K562 (cell line): ENCODE results near the gene UGT1A9. TPM values are rescaled to one million over a fixed set of nuclear protein-coding genes. Genes with fewer than 3 reads are reported as not detected.

Experiments
- polyA plus RNA-seq, 8 experiments: library from polyadenylated mRNA; depleted of rRNA in 4 of 8; stranded (reverse) in 5 of 8; unstranded in 3 of 8; fragments of >200 nt; fragmentation: Nextera tagmentation in 2 of 8; fragmentation: Illumina TruSeq in 1 of 8; extraction: Ambion mirVana in 2 of 8; extraction: Trizol in 1 of 8; gene quantifications; 2 replicates each; pipeline versions ENCODE4 v1.2.1 to v1.2.3, GENCODE V29; 2011 to 2014; ENCODE audit warnings: inconsistent platforms in 1 of 8, missing spikeins in 1 of 8
- total RNA-seq, 7 experiments: library from RNA; depleted of rRNA in 6 of 7; stranded (reverse); fragments of >200 nt in 6 of 7; fragmentation: Illumina TruSeq in 2 of 7; extraction: Trizol in 2 of 7; gene quantifications; 2 replicates each; pipeline versions ENCODE4 v1.2.1 to v1.2.3, GENCODE V29; 2011 to 2021; ENCODE audit warnings: low replicate concordance in 1 of 7

UGT1A9 gene
- total and polyA plus RNA-seq, 9 of the 15 experiments (the other 6 are each of a cell fraction or from before 2014, with no cell fraction given): 0.09 TPM; not detected in 8

Other genes with a start within 250 kb of the UGT1A9 start
Only the 7 nearest of the 12 such genes appear.
- not detected in 2 replicates for gene UGT1A8, start 54.3 kb upstream of the UGT1A9 start, total RNA-seq (2014; rRNA removed)
- gene UGT1A8, start 54.3 kb upstream of the UGT1A9 start, total RNA-seq (2014; rRNA removed; fragmentation: Illumina TruSeq; extraction: Trizol): not detected in 2 replicates
- gene UGT1A8, start 54.3 kb upstream of the UGT1A9 start, total RNA-seq (2015; rRNA removed; fragmentation: Illumina TruSeq; extraction: Trizol): 0.04 TPM in 1 of 2 replicates, not detected in the other
- not detected in 2 replicates for gene UGT1A8, start 54.3 kb upstream of the UGT1A9 start, total RNA-seq (2021)
- not detected in 2 replicates for gene UGT1A8, start 54.3 kb upstream of the UGT1A9 start, polyA plus RNA-seq (2011; rRNA removed)
- gene UGT1A8, start 54.3 kb upstream of the UGT1A9 start, polyA plus RNA-seq (2014; fragmentation: Illumina TruSeq; extraction: Trizol): not detected in 2 replicates
- gene UGT1A8, start 54.3 kb upstream of the UGT1A9 start, polyA plus RNA-seq (2014; fragmentation: Nextera tagmentation; extraction: Ambion mirVana): not detected
- not detected in 2 replicates for gene UGT1A8, start 54.3 kb upstream of the UGT1A9 start, polyA plus RNA-seq (2014; rRNA removed)
- not detected in 2 replicates for gene UGT1A10, start 35.5 kb upstream of the UGT1A9 start, total RNA-seq (2014; rRNA removed)
- gene UGT1A10, start 35.5 kb upstream of the UGT1A9 start, total RNA-seq (2014; rRNA removed; fragmentation: Illumina TruSeq; extraction: Trizol): not detected in 2 replicates
- gene UGT1A10, start 35.5 kb upstream of the UGT1A9 start, total RNA-seq (2015; rRNA removed; fragmentation: Illumina TruSeq; extraction: Trizol): not detected in 2 replicates
- not detected in 2 replicates for gene UGT1A10, start 35.5 kb upstream of the UGT1A9 start, total RNA-seq (2021)
- gene UGT1A10, start 35.5 kb upstream of the UGT1A9 start, polyA plus RNA-seq (2011; rRNA removed): not detected in 2 replicates
- not detected in 2 replicates for gene UGT1A10, start 35.5 kb upstream of the UGT1A9 start, polyA plus RNA-seq (2014; fragmentation: Illumina TruSeq; extraction: Trizol)
- gene UGT1A10, start 35.5 kb upstream of the UGT1A9 start, polyA plus RNA-seq (2014; fragmentation: Nextera tagmentation; extraction: Ambion mirVana): not detected
- not detected in 2 replicates for gene UGT1A10, start 35.5 kb upstream of the UGT1A9 start, polyA plus RNA-seq (2014; rRNA removed)
- gene UGT1A7, start 10.0 kb downstream of the UGT1A9 start, total RNA-seq (2014; rRNA removed): not detected in 2 replicates
- not detected in 2 replicates for gene UGT1A7, start 10.0 kb downstream of the UGT1A9 start, total RNA-seq (2014; rRNA removed; fragmentation: Illumina TruSeq; extraction: Trizol)
- not detected in 2 replicates for gene UGT1A7, start 10.0 kb downstream of the UGT1A9 start, total RNA-seq (2015; rRNA removed; fragmentation: Illumina TruSeq; extraction: Trizol)
- gene UGT1A7, start 10.0 kb downstream of the UGT1A9 start, total RNA-seq (2021): not detected in 2 replicates
- gene UGT1A7, start 10.0 kb downstream of the UGT1A9 start, polyA plus RNA-seq (2011; rRNA removed): not detected in 2 replicates
- gene UGT1A7, start 10.0 kb downstream of the UGT1A9 start, polyA plus RNA-seq (2014; fragmentation: Illumina TruSeq; extraction: Trizol): not detected in 2 replicates
- gene UGT1A7, start 10.0 kb downstream of the UGT1A9 start, polyA plus RNA-seq (2014; fragmentation: Nextera tagmentation; extraction: Ambion mirVana): not detected
- not detected in 2 replicates for gene UGT1A7, start 10.0 kb downstream of the UGT1A9 start, polyA plus RNA-seq (2014; rRNA removed)
- not detected in 2 replicates for gene UGT1A6, start 21.0 kb downstream of the UGT1A9 start, total RNA-seq (2014; rRNA removed)
- not detected in 2 replicates for gene UGT1A6, start 21.0 kb downstream of the UGT1A9 start, total RNA-seq (2014; rRNA removed; fragmentation: Illumina TruSeq; extraction: Trizol)
- gene UGT1A6, start 21.0 kb downstream of the UGT1A9 start, total RNA-seq (2015; rRNA removed; fragmentation: Illumina TruSeq; extraction: Trizol): not detected in 2 replicates
- 0.09 TPM in 1 of 2 replicates, not detected in the other for gene UGT1A6, start 21.0 kb downstream of the UGT1A9 start, total RNA-seq (2021)
- gene UGT1A6, start 21.0 kb downstream of the UGT1A9 start, polyA plus RNA-seq (2011; rRNA removed): not detected in 2 replicates
- gene UGT1A6, start 21.0 kb downstream of the UGT1A9 start, polyA plus RNA-seq (2014; fragmentation: Illumina TruSeq; extraction: Trizol): not detected in 2 replicates
- gene UGT1A6, start 21.0 kb downstream of the UGT1A9 start, polyA plus RNA-seq (2014; fragmentation: Nextera tagmentation; extraction: Ambion mirVana): not detected
- gene UGT1A6, start 21.0 kb downstream of the UGT1A9 start, polyA plus RNA-seq (2014; rRNA removed): not detected in 2 replicates
- not detected in 2 replicates for gene UGT1A5, start 41.0 kb downstream of the UGT1A9 start, total RNA-seq (2014; rRNA removed)
- not detected in 2 replicates for gene UGT1A5, start 41.0 kb downstream of the UGT1A9 start, total RNA-seq (2014; rRNA removed; fragmentation: Illumina TruSeq; extraction: Trizol)
- gene UGT1A5, start 41.0 kb downstream of the UGT1A9 start, total RNA-seq (2015; rRNA removed; fragmentation: Illumina TruSeq; extraction: Trizol): not detected in 2 replicates
- gene UGT1A5, start 41.0 kb downstream of the UGT1A9 start, total RNA-seq (2021): not detected in 2 replicates
- not detected in 2 replicates for gene UGT1A5, start 41.0 kb downstream of the UGT1A9 start, polyA plus RNA-seq (2011; rRNA removed)
- gene UGT1A5, start 41.0 kb downstream of the UGT1A9 start, polyA plus RNA-seq (2014; fragmentation: Illumina TruSeq; extraction: Trizol): not detected in 2 replicates
- gene UGT1A5, start 41.0 kb downstream of the UGT1A9 start, polyA plus RNA-seq (2014; fragmentation: Nextera tagmentation; extraction: Ambion mirVana): not detected
- gene UGT1A5, start 41.0 kb downstream of the UGT1A9 start, polyA plus RNA-seq (2014; rRNA removed): not detected in 2 replicates
- not detected in 2 replicates for gene UGT1A4, start 46.8 kb downstream of the UGT1A9 start, total RNA-seq (2014; rRNA removed)
- gene UGT1A4, start 46.8 kb downstream of the UGT1A9 start, total RNA-seq (2014; rRNA removed; fragmentation: Illumina TruSeq; extraction: Trizol): not detected in 2 replicates
- not detected in 2 replicates for gene UGT1A4, start 46.8 kb downstream of the UGT1A9 start, total RNA-seq (2015; rRNA removed; fragmentation: Illumina TruSeq; extraction: Trizol)
- not detected in 2 replicates for gene UGT1A4, start 46.8 kb downstream of the UGT1A9 start, total RNA-seq (2021)
- gene UGT1A4, start 46.8 kb downstream of the UGT1A9 start, polyA plus RNA-seq (2011; rRNA removed): not detected in 2 replicates
- gene UGT1A4, start 46.8 kb downstream of the UGT1A9 start, polyA plus RNA-seq (2014; fragmentation: Illumina TruSeq; extraction: Trizol): not detected in 2 replicates
- not detected for gene UGT1A4, start 46.8 kb downstream of the UGT1A9 start, polyA plus RNA-seq (2014; fragmentation: Nextera tagmentation; extraction: Ambion mirVana)
- not detected in 2 replicates for gene UGT1A4, start 46.8 kb downstream of the UGT1A9 start, polyA plus RNA-seq (2014; rRNA removed)
- not detected in 2 replicates for gene UGT1A3, start 57.1 kb downstream of the UGT1A9 start, total RNA-seq (2014; rRNA removed)
- not detected in 2 replicates for gene UGT1A3, start 57.1 kb downstream of the UGT1A9 start, total RNA-seq (2014; rRNA removed; fragmentation: Illumina TruSeq; extraction: Trizol)
- gene UGT1A3, start 57.1 kb downstream of the UGT1A9 start, total RNA-seq (2015; rRNA removed; fragmentation: Illumina TruSeq; extraction: Trizol): not detected in 2 replicates
- not detected in 2 replicates for gene UGT1A3, start 57.1 kb downstream of the UGT1A9 start, total RNA-seq (2021)
- gene UGT1A3, start 57.1 kb downstream of the UGT1A9 start, polyA plus RNA-seq (2011; rRNA removed): not detected in 2 replicates
- not detected in 2 replicates for gene UGT1A3, start 57.1 kb downstream of the UGT1A9 start, polyA plus RNA-seq (2014; fragmentation: Illumina TruSeq; extraction: Trizol)
- not detected for gene UGT1A3, start 57.1 kb downstream of the UGT1A9 start, polyA plus RNA-seq (2014; fragmentation: Nextera tagmentation; extraction: Ambion mirVana)
- not detected in 2 replicates for gene UGT1A3, start 57.1 kb downstream of the UGT1A9 start, polyA plus RNA-seq (2014; rRNA removed)